NCI-H1436 (cell line): Measurements from ENCODE around the gene PRKCH.

Experiments
- DNase-seq: peaks from one replicate; lab custom pipeline; 2025; lab: John Stamatoyannopoulos, UW

PRKCH gene

DNA sequence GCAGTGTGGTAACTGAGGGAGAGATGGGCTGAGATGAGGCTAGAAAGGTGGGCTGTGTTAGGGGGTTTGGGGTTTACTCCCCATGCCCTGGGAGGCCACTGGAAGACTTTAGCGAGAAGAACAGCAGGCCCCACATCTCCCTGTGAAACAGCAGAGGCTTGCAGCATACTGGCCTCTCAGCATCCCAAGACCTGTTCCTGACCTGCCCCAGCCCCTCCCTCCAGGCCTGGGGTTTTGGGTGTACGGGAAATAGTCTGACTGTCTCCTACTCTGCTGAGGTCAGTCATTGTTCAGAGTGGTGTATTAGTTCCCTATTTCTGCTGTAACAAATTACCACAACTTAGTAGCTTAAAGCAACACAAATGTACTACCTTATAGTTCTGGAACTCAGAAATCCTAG is 270.5 kb downstream of the PRKCH start:
- DNase-seq, result no peak

DNA sequence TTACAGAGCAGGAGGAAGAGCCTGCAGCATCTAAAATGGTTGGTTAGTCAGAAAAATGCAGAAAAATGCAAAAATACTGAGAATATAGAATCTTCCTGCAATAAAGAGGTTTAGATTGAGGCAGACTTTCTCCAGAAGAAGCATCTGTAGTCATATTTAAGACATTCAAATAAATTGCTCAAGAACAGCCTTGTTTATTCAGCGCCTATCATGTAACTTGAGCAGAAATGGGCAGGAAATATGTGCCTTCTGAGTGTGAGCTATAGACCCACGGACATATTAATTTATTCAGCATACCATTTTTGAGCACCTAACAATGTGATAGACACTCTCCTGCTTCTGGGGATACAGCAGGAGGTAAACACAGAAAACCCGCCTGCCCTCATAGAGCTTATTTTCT is 272.0 kb downstream of the PRKCH start:
- no peak for DNase-seq

GRCh38 chr14:61596990-61597389 is 275.6 kb downstream of the PRKCH start:
- no peak for DNase-seq

- DNase-seq, result no peak
Observed at GRCh38 chr14:61598980-61599379, 277.6 kb downstream of the PRKCH start.

- DNase-seq, result no peak
Observed at GRCh38 chr14:61599942-61600341, 278.6 kb downstream of the PRKCH start.
